Activated gamma-delta T cell treated with anti-CD3 and anti-CD28 coated beads, Interleukin-2, amount 50 U/mL, for 16 hours (primary cell): ENCODE results near the gene CLCC1.
"Not testable (repeated sequence)": the region's sequence is repeated elsewhere in the genome, so short reads cannot be mapped to it uniquely, and the experiment has no call there.

ENCODE experiments used
- DNase-seq: peaks from one replicate; pipeline ENCODE4 v3.0.0-alpha.2; 2020; ENCODE audit warnings: low read depth

CLCC1 gene, protein sequence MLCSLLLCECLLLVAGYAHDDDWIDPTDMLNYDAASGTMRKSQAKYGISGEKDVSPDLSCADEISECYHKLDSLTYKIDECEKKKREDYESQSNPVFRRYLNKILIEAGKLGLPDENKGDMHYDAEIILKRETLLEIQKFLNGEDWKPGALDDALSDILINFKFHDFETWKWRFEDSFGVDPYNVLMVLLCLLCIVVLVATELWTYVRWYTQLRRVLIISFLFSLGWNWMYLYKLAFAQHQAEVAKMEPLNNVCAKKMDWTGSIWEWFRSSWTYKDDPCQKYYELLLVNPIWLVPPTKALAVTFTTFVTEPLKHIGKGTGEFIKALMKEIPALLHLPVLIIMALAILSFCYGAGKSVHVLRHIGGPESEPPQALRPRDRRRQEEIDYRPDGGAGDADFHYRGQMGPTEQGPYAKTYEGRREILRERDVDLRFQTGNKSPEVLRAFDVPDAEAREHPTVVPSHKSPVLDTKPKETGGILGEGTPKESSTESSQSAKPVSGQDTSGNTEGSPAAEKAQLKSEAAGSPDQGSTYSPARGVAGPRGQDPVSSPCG

DNA sequence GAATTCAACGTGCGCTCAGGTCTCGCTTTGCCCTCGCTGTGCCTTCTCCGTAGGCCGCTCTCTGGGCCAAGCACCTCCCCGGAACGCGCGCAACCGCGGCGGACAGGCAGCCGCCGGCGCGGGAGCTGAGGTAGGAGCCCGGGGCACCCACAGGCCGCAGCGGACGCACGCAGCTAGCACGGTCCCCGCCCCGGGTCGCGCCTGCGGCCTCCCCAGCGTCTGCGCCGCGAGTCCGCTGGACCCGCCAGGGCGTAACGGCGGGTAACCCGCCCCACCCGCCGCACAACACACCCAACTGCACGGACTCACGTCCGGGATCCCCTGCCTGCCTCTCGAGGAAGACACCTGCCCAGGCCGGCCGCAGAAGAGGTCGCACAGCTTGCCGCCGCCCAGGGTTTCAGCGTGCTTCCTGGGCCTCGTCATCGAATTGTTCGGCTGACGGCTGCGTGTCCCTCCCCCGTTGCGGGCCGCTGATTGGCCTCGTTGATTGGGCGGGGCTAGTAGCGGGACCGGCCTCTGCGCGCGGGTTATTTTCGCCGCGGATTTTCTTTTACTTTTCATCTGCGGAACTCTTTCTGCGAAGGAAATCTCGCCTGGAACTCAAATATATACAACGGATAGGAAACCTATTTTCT, at the start of gene CLCC1:
TSS of gene CLCC1 (minus strand) at position 433 of the 635 bp plus-strand sequence. CDS start 13,047 bp downstream, outside the sequence.
- DNase-seq, result peak; percentile 81

DNA sequence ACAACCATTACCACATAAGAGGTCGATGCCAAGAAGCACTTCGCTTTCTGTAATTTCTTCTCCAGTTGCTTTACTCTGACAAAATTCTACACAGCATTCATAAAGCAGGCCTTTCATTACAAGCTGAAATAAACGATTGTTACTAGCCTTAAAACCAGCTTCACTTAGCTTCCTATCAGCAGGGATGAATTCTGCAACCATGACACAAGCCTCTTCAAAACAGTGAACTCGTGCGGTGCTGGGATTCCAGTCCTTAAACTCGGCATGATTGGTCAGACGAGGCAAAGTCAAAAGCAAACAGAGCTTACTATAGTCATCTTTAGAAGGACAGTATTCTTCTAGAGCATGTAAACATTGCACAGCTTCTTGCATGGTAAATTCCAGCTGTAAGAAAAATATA, 48.1 kb upstream of the CLCC1 start:
- no peak for DNase-seq

DNA sequence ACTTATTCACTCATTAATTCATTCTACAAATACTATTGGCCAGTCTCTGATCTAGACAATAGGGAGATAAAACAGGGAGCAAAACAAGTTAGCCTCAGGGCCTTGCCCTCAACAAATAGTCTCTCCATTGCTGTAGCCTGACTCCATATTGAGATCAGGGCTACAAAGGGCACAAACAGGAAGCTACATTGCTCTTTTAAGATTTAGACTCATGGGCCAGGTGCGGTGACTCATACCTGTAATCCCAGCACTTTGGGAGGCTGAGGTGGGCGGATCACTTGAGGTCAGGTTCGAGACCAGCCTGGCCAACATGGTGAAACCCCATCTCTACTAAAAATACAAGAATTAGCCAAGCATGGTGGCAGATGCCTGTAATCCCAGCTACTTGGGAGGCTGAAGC, 33.3 kb upstream of the CLCC1 start:
- not testable (repeated sequence) for DNase-seq

DNA sequence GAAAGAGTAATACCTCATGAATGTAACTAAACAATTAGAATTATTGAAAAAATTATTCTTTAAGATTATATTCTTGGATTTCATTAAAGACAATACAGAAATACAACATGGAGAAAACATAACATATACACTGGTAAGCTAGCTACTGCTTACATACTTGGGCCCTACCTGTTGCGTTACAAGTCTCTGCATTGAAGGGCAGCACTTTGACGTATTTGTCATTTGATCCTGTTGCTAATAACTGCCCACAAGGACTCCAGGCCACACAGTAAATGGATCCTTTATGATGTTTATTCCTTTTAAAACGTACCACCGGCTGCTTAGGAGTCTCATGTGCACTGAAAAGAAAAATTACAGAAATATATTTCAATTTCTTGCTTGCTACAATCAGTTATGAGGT, 19.8 kb upstream of the CLCC1 start:
- DNase-seq, result no peak

DNA sequence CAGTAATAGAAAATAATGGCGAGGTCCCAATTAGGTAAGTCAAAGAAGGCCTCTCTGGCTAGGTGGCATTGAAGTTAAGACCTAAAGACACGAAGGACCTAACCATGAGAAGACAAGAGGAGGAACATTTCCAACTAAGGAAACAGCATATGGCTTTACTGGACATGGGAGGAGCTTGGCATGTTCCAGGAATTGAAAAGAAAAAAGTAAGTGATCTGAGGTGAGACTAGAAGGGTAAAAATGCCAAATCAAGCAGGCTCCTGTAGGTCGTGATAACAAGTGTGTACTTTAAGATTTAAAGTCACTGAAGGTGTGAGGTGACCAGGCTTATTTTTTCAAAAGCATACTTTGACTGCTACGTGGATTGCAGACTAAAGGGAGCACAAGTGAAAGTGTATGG, 13.4 kb upstream of the CLCC1 start:
- no peak for DNase-seq

DNA sequence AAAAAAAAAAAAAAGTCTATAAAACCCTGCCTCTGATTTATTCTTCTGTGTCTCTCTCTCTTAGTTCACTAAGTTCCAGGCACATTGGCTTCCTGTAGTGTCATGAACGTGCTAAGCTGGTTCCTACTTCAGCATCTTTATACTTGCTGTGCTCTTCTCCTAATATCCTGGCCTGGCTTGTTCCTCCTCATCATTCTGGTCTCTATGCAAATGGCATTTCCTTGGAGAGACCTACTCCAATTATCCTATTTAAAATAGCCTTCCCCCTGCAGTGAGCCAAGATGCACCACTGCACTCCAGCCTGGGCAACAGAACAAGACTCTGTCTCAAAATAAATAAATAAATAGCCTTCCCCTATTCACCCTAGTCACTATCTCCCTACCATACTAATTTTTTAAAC, 9.7 kb upstream of the CLCC1 start:
- no peak for DNase-seq

DNA sequence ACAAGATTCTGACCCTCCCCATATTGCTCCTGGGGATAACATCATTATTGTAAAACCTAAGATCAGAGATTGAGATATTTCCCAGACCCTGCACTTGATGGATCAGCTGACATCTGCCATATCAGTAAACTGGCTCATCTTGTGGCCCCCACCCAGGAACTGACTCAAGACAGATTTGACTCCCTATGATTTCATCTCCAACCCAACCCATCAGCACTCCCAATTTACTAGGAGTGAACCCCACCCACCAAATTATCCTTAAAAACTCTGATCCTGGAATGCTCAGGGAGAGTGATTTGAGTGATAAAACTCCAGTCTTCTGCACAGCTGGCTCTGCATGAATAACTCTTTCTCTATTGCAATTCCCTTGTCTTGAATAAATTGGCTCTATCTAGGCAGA, 6.1 kb upstream of the CLCC1 start:
- no peak for DNase-seq

DNA sequence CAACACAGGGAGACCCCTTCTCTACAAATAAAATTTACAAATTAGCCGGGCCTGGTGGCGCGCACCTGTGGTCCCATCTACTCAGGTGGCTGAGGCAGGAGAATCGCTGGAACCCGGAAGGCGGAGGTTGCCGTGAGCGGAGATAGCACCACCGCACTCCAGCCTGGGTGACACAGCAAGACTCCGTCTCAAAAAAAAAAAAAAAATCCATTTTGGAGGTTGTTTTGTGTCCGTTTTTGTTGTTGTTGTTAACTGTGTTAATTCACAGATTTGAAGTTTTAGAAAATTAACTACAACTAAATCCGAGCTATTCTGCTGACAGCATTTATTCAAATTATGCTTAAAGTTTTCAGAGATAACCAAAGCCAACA, 618 bp downstream of the CLCC1 start:
- no peak for DNase-seq

DNA sequence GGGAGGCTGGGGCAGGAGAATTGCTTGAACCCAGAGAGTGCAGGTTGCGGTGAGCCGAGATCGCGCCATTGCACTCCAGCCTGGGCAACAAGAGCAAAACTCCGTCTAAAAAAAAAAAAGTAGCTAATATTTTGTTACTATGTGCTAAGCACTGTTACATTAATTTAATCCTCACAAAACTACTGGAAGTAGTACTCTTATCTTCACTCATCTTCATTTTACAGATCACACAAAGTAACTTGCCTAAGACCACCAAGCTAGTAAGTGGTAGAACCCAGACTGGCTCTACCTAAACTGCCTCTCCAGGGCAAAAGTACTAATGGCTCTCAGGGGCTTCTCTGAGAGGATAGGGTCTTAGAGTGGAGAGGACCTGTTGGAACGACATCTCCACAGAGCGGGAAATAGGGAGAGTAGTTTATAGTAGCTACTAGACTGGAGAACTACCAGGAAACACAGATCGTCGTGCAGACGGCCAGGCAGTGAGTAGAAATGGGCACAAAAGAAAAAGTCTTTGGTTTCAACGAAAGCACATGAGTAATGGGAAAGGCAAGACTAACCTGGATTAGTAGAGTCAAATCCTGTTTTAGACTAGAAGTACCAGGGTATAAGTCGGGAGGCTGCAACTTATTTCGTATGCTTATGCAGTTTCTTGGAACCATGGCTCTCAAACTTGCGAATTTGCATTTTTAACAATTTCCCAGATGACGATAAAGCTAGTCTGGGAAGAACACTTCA, 1.4 kb downstream of the CLCC1 start:
- no peak for DNase-seq

DNA sequence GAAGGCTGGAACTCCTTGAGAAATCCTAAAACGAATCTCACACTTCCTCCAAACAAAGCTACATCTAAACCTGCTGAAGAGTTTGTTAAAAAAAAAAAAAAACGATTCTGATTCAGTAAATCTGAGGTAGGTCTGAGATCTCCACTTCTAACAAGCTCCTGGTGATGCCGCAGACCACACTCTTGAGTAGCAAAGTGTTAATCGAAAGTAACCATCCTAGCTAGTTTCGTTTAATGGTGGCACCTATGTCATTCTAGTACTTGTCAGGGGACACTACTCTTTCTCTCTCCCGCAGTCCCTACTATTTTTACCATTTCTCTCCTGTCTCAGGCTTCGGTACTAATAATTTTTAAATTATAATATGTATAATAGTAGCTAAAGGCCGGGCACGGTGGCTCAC, 2.1 kb downstream of the CLCC1 start:
- no peak for DNase-seq

DNA sequence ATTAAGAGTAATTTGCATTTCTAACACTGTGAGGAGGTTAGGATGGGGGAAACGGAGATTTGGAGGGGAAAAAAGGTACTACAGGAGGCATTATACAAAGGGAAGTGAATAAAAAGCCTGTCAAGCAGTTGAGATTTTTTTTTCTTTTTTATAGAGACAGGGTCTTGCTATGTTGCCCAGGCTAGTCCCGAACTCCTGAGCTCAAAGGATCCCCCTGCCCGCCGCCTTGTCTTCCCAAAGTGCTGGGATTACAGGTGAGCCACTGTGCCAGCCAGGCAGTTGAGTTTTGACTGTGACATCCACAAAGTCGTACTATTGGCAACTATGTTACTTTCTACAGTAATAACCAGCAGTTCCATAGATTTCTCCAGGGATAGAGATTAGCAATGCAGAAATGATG, 2.6 kb downstream of the CLCC1 start:
- DNase-seq, result no peak

DNA sequence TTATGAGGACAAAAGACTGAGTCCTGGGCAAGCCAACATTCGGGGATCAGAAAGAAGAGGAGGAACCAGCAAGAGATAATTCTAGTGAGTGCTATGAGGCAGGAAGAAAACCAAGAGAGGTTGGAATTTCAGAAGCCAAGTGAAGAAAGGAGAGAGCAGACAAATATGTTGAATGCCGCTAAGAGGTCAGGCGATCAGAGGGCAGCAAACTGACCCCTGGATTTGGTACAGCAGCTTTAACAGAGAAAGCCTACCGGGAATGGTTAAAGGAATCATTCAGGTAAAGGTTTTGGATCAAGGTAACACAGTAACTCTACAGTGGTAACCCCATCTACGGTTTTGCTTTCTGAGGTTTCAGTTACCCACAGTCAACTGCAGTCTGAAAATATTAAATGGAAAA, 5.4 kb downstream of the CLCC1 start:
- DNase-seq, result no peak

DNA sequence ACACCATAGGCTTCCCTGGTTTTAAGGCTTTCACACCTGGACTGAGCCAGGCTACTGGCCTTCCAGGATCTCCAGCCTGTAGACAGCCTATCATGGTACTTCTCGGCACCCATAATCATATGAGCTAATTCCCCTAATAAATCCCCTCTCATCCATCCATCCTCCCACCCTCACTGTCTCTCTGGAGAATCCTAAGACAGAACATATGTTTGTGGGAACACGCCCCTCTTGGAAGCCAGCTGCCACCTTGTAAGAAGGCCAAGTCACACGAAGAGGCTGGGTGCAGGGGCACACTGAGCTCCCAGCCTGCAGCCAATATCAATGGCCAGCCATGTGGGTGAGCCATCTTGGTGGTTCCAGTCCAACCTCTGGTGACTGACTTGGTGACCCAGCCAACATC, 7.4 kb downstream of the CLCC1 start:
- no peak for DNase-seq

DNA sequence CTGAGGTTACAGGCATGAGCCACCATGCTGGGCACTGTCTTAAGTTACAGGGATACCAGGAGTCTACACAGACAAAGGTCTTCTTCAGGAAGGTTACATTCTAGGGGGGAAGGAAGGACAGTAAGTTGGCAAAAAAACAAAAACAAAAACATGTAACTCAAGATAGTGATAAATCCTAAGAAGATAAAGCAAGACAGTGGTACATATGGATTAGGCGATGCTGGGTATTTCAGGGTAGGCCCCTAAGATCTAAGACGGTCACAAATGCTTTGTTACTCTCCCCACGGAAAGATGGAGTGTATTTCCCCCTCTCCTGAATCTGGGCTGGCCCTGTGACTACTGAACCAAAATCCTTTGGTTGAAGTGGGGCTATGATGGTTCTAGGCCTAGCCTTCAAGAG, 8.2 kb downstream of the CLCC1 start:
- DNase-seq, result no peak

DNA sequence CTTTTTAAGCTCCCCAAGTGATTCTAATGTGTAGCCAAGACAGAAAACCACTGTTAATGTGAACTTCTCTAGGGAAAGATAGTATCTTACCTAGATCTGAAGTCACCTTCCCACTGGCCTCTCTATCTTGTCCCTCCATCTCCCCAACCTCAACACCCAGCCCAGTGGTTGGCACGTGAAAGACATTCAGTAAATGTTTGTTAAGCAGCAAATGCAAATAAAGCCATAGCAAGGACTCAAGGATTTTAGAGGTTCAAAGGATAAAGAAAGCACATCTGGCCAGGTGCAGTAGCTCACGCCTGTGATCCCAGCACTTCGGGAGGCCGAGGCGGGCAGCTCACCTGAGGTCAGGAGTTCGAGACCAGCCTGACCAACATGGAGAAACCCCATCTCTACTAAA, 9.8 kb downstream of the CLCC1 start:
- no peak for DNase-seq

DNA sequence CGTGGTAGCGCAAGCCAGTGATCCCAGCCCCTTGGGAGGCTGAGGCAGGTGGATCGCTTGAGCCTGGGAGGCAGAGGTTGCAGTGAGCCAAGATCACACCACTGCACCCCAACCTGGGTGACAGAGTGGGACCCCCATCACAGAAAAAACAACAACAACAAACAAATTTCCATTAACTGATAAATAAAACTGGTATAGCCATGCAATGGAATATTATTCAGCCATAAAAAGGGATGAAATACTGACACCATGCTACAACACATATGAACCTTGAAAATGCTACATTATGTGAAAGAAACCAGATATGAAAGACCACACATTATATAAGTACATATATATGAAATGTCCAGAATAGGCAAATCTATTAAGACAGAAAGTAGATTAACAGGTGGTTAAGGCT, 12.0 kb downstream of the CLCC1 start:
- DNase-seq, result no peak

DNA sequence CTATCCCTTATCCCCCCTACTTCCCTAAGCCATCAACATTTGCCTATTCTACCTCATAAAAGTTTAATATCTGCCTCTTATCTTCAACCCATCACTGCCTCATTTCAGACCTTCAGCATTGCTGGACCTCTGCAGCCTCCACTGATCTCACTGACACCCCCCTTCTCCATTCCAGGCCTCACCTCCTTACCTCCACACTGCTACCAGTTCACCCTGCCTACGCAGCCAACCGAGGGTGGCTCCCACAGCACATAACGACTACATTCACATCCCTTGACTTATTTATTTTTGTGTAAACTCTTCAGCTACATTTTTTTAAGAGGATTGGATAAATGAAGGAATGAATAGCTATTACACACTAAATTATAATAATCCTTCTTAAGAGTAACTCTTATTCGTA, 14.2 kb downstream of the CLCC1 start:
- DNase-seq, result no peak

DNA sequence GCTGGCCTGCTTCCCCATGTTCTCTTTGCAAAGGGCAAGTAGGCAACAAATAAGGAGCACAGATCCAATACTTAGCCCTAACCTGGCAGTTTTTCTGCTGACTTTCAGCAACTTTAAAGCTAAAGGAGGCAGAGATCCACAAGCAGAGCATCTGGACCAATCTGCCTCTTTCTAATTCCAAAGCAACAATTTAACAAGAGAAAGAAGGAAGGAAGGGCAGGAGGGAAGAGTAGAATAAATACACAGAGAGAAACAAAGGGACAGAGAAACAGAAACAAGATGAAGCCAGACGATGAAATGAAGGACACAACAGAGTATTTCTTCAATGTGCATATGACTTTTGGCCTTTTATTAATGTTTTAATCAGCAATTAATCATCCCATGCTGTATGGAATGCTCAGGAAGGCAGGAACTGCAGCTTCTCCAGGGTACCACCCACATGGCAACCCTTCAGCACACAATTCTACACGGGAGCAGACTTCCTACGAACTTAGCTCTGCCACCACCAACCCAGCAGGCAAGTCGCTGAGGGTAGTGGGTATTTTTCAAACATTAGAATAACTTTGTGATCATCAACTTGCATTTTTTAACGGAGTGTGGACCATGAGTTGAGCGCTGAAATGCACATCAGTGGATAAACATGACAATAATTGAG, 15.3 kb downstream of the CLCC1 start:
- DNase-seq, result no peak

DNA sequence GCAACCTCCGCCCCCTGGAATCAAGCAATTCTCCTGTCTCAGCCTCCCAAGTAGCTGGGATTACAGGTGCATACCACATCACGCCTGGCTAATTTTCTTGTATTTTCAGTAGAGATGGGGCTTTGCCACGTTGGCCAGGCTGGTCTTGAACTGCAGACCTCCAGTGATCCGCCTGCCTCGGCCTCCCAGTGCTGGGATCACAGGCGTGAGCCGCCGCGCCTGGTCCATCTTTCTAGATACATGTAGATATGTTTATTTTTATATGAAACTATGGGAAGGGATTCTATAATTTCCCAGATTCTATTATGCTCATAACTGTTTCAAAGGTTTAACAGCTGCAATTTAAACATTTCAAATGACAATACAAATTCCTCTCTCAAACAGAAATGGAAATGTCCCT, 27.1 kb downstream of the CLCC1 start:
- no peak for DNase-seq

DNA sequence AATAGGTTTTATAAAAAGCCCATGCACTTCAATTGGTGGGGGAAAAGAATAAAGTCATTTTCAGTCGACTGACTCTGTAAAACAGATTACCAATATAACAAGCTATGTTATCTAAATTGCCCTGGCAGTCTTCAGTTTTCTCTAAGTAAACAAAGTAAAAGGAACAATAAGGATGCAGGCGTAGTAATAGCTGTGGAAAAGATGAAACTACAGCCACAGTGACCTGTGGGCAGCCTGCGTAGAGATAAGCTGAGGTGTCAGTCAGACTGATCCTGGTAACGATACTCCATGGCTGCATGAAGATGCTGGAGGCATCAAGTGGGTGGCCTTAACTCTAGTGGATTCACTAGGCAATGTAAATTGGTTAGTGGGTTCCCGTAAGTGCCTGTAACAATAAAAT, 29.3 kb downstream of the CLCC1 start:
- DNase-seq, result no peak

DNA sequence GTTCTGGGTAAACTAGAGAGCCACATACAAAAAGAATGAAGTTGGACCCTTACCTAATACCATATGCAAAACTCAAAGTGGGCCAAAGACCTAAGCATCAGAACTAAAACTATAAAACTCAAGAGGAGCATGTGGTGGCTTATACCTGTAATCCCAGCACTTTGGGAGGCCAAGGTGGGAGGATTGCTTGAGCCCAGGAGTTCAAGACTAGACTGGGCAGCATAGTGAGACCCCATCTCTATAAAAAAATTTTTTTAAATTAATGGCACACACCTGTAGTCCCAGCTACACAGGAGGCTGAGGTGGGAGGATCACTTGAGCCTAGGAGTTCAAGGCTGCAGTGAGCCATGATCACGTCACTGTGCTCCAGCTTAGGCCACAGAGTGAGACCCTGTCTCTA, 35.7 kb downstream of the CLCC1 start:
- DNase-seq, result not testable (repeated sequence)

DNA sequence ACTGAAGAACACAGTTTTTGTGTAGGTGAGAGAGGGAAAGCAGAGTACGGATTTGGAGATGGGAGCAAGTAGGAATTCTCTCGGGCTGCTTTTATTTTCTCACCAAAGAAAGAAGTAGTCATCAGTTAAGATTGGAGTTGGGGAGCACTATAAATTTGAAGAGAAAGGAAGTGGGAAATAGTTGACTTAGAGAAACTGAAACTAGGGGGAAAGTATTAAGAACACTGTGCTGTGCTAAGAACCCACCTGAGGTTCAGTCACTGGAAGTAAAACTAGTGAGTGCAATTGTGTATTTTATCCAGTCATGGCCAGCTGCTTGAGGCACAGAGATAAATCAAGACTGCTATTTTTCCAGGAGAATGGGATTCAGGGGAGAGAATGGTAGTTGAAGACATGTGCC, 37.4 kb downstream of the CLCC1 start:
- DNase-seq, result no peak
